ENCODE results near the gene ENDOV.
A peak's percentile ranks its signal among the peaks of the same experiment; 100 is the strongest.
"Not testable (repeated sequence)": the region's sequence is repeated elsewhere in the genome, so short reads cannot be mapped to it uniquely, and the experiment has no call there.

Gene ENDOV

GRCh38 chr17:80397686-80398085, 17.3 kb upstream of the ENDOV start:
- Histone ChIP-seq H3K27ac (ENCODE audit: low read length) (no peak overlapping the region), H3K36me3 (ENCODE audit: control insufficient read depth, insufficient read depth, low read length) (peaks cover 7% of the 10 kb centered on the region; the same call in 1 of the 2 replicates), H3K4me1 (ENCODE audit: control insufficient read depth, insufficient read depth, low read length) (no peaks in the 10 kb centered on the region), H3K27me3 (ENCODE audit: control insufficient read depth, insufficient read depth, low read length) (no peaks in the 10 kb centered on the region), H3K4me3 (ENCODE audit: low read length) (no peak overlapping the region), H3K9me3 (ENCODE audit: control insufficient read depth, insufficient read depth, low read length) (no peaks in the 10 kb centered on the region)
- DNase-seq (ENCODE audit: low read depth, low spot score): no peak
- WGBS (ENCODE audit: insufficient coverage, insufficient read length): no CpG with 5 or more reads among the region's 10 CpGs

GRCh38 chr17:80401086-80401485, 13.9 kb upstream of the ENDOV start:
- not testable (repeated sequence) for H3K9me3 ChIP-seq (ENCODE audit: control insufficient read depth, insufficient read depth, low read length); H3K36me3 ChIP-seq (ENCODE audit: control insufficient read depth, insufficient read depth, low read length); H3K4me1 ChIP-seq (ENCODE audit: control insufficient read depth, insufficient read depth, low read length); H3K4me3 ChIP-seq (ENCODE audit: low read length); H3K27me3 ChIP-seq (ENCODE audit: control insufficient read depth, insufficient read depth, low read length); H3K27ac ChIP-seq (ENCODE audit: low read length); DNase-seq (ENCODE audit: low read depth, low spot score)
- WGBS (ENCODE audit: insufficient coverage, insufficient read length): no CpG with 5 or more reads among the region's 9 CpGs

GRCh38 chr17:80402102-80402501, 12.9 kb upstream of the ENDOV start:
- not testable (repeated sequence) for H3K36me3 ChIP-seq (ENCODE audit: control insufficient read depth, insufficient read depth, low read length); H3K9me3 ChIP-seq (ENCODE audit: control insufficient read depth, insufficient read depth, low read length); H3K4me1 ChIP-seq (ENCODE audit: control insufficient read depth, insufficient read depth, low read length); DNase-seq (ENCODE audit: low read depth, low spot score); H3K27me3 ChIP-seq (ENCODE audit: control insufficient read depth, insufficient read depth, low read length); H3K27ac ChIP-seq (ENCODE audit: low read length); H3K4me3 ChIP-seq (ENCODE audit: low read length)
- no CpG with 5 or more reads among the region's 13 CpGs for WGBS (ENCODE audit: insufficient coverage, insufficient read length)

- Histone ChIP-seq H3K4me1 (ENCODE audit: control insufficient read depth, insufficient read depth, low read length) (no peaks in the 10 kb centered on the region), H3K36me3 (ENCODE audit: control insufficient read depth, insufficient read depth, low read length) (no peaks in the 10 kb centered on the region), H3K9me3 (ENCODE audit: control insufficient read depth, insufficient read depth, low read length) (no peaks in the 10 kb centered on the region), H3K27me3 (ENCODE audit: control insufficient read depth, insufficient read depth, low read length) (no peaks in the 10 kb centered on the region), H3K27ac (ENCODE audit: low read length) (no peak overlapping the region), H3K4me3 (ENCODE audit: low read length) (no peak overlapping the region)
- DNase-seq (ENCODE audit: low read depth, low spot score): no peak
- WGBS (ENCODE audit: insufficient coverage, insufficient read length): no CpG with 5 or more reads among the region's 4 CpGs
Measured at GRCh38 chr17:80402959-80403358, 12.0 kb upstream of the ENDOV start.

- Histone ChIP-seq H3K36me3 (ENCODE audit: control insufficient read depth, insufficient read depth, low read length) (no peaks in the 10 kb centered on the region), H3K9me3 (ENCODE audit: control insufficient read depth, insufficient read depth, low read length) (no peaks in the 10 kb centered on the region), H3K4me3 (ENCODE audit: low read length) (no peak overlapping the region), H3K4me1 (ENCODE audit: control insufficient read depth, insufficient read depth, low read length) (no peaks in the 10 kb centered on the region), H3K27ac (ENCODE audit: low read length) (no peak overlapping the region), H3K27me3 (ENCODE audit: control insufficient read depth, insufficient read depth, low read length) (no peaks in the 10 kb centered on the region)
- WGBS (ENCODE audit: insufficient coverage, insufficient read length): no CpG with 5 or more reads among the region's 8 CpGs
- DNase-seq (ENCODE audit: low read depth, low spot score): no peak
Measured at GRCh38 chr17:80406146-80406545, 8.8 kb upstream of the ENDOV start.

GRCh38 chr17:80407917-80408316, 7.0 kb upstream of the ENDOV start:
- not testable (repeated sequence) for H3K4me3 ChIP-seq (ENCODE audit: low read length); DNase-seq (ENCODE audit: low read depth, low spot score); H3K4me1 ChIP-seq (ENCODE audit: control insufficient read depth, insufficient read depth, low read length); H3K27ac ChIP-seq (ENCODE audit: low read length); H3K27me3 ChIP-seq (ENCODE audit: control insufficient read depth, insufficient read depth, low read length); H3K9me3 ChIP-seq (ENCODE audit: control insufficient read depth, insufficient read depth, low read length); H3K36me3 ChIP-seq (ENCODE audit: control insufficient read depth, insufficient read depth, low read length)
- no CpG with 5 or more reads among the region's 5 CpGs for WGBS (ENCODE audit: insufficient coverage, insufficient read length)

- Histone ChIP-seq H3K27ac (ENCODE audit: low read length) (no peak overlapping the region), H3K36me3 (ENCODE audit: control insufficient read depth, insufficient read depth, low read length) (no peaks in the 10 kb centered on the region), H3K27me3 (ENCODE audit: control insufficient read depth, insufficient read depth, low read length) (peaks cover 2% of the 10 kb centered on the region; the same call in 1 of the 2 replicates), H3K4me1 (ENCODE audit: control insufficient read depth, insufficient read depth, low read length) (no peaks in the 10 kb centered on the region), H3K4me3 (ENCODE audit: low read length) (no peak overlapping the region), H3K9me3 (ENCODE audit: control insufficient read depth, insufficient read depth, low read length) (no peaks in the 10 kb centered on the region)
- WGBS (ENCODE audit: insufficient coverage, insufficient read length): no CpG with 5 or more reads among the region's 6 CpGs
- DNase-seq (ENCODE audit: low read depth, low spot score): no peak
Measured at GRCh38 chr17:80408872-80409271, 6.1 kb upstream of the ENDOV start.

- Histone ChIP-seq H3K36me3 (ENCODE audit: control insufficient read depth, insufficient read depth, low read length) (no peaks in the 10 kb centered on the region; the same call in 1 of the 2 replicates), H3K9me3 (ENCODE audit: control insufficient read depth, insufficient read depth, low read length) (no peaks in the 10 kb centered on the region), H3K27me3 (ENCODE audit: control insufficient read depth, insufficient read depth, low read length) (peaks cover 2% of the 10 kb centered on the region; the same call in 1 of the 2 replicates), H3K4me3 (ENCODE audit: low read length) (no peak overlapping the region), H3K27ac (ENCODE audit: low read length) (no peak overlapping the region), H3K4me1 (ENCODE audit: control insufficient read depth, insufficient read depth, low read length) (no peaks in the 10 kb centered on the region)
- DNase-seq (ENCODE audit: low read depth, low spot score): no peak
- no CpG with 5 or more reads among the region's 13 CpGs for WGBS (ENCODE audit: insufficient coverage, insufficient read length)
Measured at GRCh38 chr17:80409626-80410025, 5.3 kb upstream of the ENDOV start.

GRCh38 chr17:80410441-80411087, 4.4 kb upstream of the ENDOV start:
- H3K4me1 ChIP-seq (ENCODE audit: control insufficient read depth, insufficient read depth, low read length); H3K4me3 ChIP-seq (ENCODE audit: low read length); H3K27me3 ChIP-seq (ENCODE audit: control insufficient read depth, insufficient read depth, low read length); DNase-seq (ENCODE audit: low read depth, low spot score); H3K27ac ChIP-seq (ENCODE audit: low read length); H3K9me3 ChIP-seq (ENCODE audit: control insufficient read depth, insufficient read depth, low read length); H3K36me3 ChIP-seq (ENCODE audit: control insufficient read depth, insufficient read depth, low read length): not testable (repeated sequence)
- no CpG with 5 or more reads among the region's 16 CpGs for WGBS (ENCODE audit: insufficient coverage, insufficient read length)

- Histone ChIP-seq H3K27me3 (ENCODE audit: control insufficient read depth, insufficient read depth, low read length) (peaks cover 2% of the 10 kb centered on the region; the same call in 1 of the 2 replicates), H3K9me3 (ENCODE audit: control insufficient read depth, insufficient read depth, low read length) (no peaks in the 10 kb centered on the region), H3K36me3 (ENCODE audit: control insufficient read depth, insufficient read depth, low read length) (no peaks in the 10 kb centered on the region; the same call in 1 of the 2 replicates), H3K4me1 (ENCODE audit: control insufficient read depth, insufficient read depth, low read length) (no peaks in the 10 kb centered on the region), H3K4me3 (ENCODE audit: low read length) (peak overlapping the region; percentile 92; the same call in 1 of the 2 replicates), H3K27ac (ENCODE audit: low read length) (no peak overlapping the region)
- WGBS (ENCODE audit: insufficient coverage, insufficient read length): no CpG with 5 or more reads among the region's 26 CpGs
- no peak for DNase-seq (ENCODE audit: low read depth, low spot score)
Measured at GRCh38 chr17:80413771-80414507, 1.0 kb upstream of the ENDOV start.

GRCh38 chr17:80414508-80414802, 512 bp upstream of the ENDOV start:
- no peak overlapping the region for H3K27ac ChIP-seq (ENCODE audit: low read length)
- H3K36me3 ChIP-seq (ENCODE audit: control insufficient read depth, insufficient read depth, low read length): no peaks in the 10 kb centered on the region; the same call in 1 of the 2 replicates
- no peaks in the 10 kb centered on the region for H3K9me3 ChIP-seq (ENCODE audit: control insufficient read depth, insufficient read depth, low read length)
- H3K4me1 ChIP-seq (ENCODE audit: control insufficient read depth, insufficient read depth, low read length): no peaks in the 10 kb centered on the region
- H3K4me3 ChIP-seq (ENCODE audit: low read length): peak overlapping the region; percentile 92
- DNase-seq (ENCODE audit: low read depth, low spot score): no peak
- no CpG with 5 or more reads among the region's 15 CpGs for WGBS (ENCODE audit: insufficient coverage, insufficient read length)
- H3K27me3 ChIP-seq (ENCODE audit: control insufficient read depth, insufficient read depth, low read length): peaks cover 2% of the 10 kb centered on the region; the same call in 1 of the 2 replicates

Measured in iPS DF 6.9 (cell line).